ENCODE data around the gene ARRDC5.

DNA sequence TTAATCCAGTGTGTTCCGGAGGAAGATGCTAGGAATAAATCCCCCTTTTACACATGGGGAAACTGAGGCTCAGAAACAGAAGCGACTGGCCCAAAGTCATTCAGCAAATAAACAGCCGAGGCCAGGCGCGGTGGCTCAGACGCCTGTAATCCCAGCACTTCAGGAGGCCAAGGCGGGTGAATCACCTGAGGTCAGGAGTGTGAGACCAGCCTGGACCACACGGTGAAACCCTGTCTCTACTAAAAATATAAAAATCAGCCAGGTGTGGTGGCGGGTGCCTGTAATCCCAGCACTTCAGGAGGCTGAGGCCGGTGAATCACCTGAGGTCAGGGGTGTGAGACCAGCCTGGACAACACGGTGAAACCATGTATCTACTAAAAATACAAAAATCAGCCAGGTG lies 23.7 kb downstream of the ARRDC5 start:
- TF ChIP-seq, protein P1, sequence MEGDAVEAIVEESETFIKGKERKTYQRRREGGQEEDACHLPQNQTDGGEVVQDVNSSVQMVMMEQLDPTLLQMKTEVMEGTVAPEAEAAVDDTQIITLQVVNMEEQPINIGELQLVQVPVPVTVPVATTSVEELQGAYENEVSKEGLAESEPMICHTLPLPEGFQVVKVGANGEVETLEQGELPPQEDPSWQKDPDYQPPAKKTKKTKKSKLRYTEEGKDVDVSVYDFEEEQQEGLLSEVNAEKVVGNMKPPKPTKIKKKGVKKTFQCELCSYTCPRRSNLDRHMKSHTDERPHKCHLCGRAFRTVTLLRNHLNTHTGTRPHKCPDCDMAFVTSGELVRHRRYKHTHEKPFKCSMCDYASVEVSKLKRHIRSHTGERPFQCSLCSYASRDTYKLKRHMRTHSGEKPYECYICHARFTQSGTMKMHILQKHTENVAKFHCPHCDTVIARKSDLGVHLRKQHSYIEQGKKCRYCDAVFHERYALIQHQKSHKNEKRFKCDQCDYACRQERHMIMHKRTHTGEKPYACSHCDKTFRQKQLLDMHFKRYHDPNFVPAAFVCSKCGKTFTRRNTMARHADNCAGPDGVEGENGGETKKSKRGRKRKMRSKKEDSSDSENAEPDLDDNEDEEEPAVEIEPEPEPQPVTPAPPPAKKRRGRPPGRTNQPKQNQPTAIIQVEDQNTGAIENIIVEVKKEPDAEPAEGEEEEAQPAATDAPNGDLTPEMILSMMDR (conservative IDR thresholded peaks at IDR 0.05; ENCODE audit: low read depth, low read length), result no peak
- no peak for TF ChIP-seq EZH2 (IDR thresholded peaks at IDR 0.05; ENCODE audit: borderline replicate concordance, low read depth, low read length, poor library complexity, severe bottlenecking)
